ENCODE data around the gene ZDHHC14.

- TF ChIP-seq CTCF (IDR thresholded peaks at IDR 0.05; ENCODE audit: low read length) (no peak), EZH2 (optimal IDR thresholded peaks at IDR 0.05; ENCODE audit: low read depth, low read length) (no peak), EZH2phosphoT487 (IDR thresholded peaks at IDR 0.05; ENCODE audit: low read length) (no peak)
These were observed 53.5 kb downstream of the ZDHHC14 start for GRCh38 chr6:157434349-157435033.
